Kidney (tissue), 14 donors: ENCODE results near the gene GLS. TPM values are rescaled to one million over a fixed set of nuclear protein-coding genes. Genes with fewer than 3 reads are reported as not detected.

Experiments
- DNase-seq, 5 donors: peaks; one replicate each; pipeline ENCODE4 v3.0.0-alpha.2; 2013 to 2020
- FAIRE-seq: peaks from 2 replicates; lab custom pipeline; 2012; peaks lifted over from hg19 to GRCh38; lab: Jason Lieb, UNC
- H3K27ac ChIP-seq, 2 donors: one replicate each; pipeline ENCODE4 v1.7.0; 2013; ENCODE audit warnings: low read depth in 2 of 2, low read length in 2 of 2, inconsistent platforms in 1 of 2
- H3K27me3 ChIP-seq: one replicate; pipeline ENCODE4 v1.7.1; 2013; ENCODE audit warnings: low read length, inconsistent platforms; ENCODE audit not compliant: control insufficient read depth, insufficient read depth
- H3K36me3 ChIP-seq, 3 donors: one replicate each; pipeline versions ENCODE4 v1.7.0 to v1.7.1; 2013; ENCODE audit warnings: low read length in 3 of 3, control low read depth in 1 of 3, inconsistent platforms in 1 of 3; ENCODE audit not compliant: insufficient read depth in 3 of 3, control insufficient read depth in 2 of 3
- H3K4me1 ChIP-seq, 3 donors: one replicate each; pipeline versions ENCODE4 v1.7.0 to v1.7.1; 2013; ENCODE audit warnings: low read length in 3 of 3, inconsistent platforms in 1 of 3, low read depth in 1 of 3; ENCODE audit not compliant: control insufficient read depth in 2 of 3, insufficient read depth in 2 of 3
- H3K4me3 ChIP-seq, 3 donors: one replicate each; pipeline versions ENCODE4 v1.7.0 to v1.8.1; 2013; ENCODE audit warnings: low read length in 3 of 3, control low read depth in 1 of 3, inconsistent platforms in 1 of 3
- H3K9ac ChIP-seq, 3 donors: one replicate each; pipeline versions ENCODE4 v1.7.0 to v1.7.1; 2013; ENCODE audit warnings: low read length in 3 of 3, control low read depth in 1 of 3, inconsistent platforms in 1 of 3
- H3K9me3 ChIP-seq, 3 donors: one replicate each; pipeline versions ENCODE4 v1.7.0 to v1.7.1; 2013; ENCODE audit warnings: low read length in 3 of 3, control low read depth in 1 of 3, inconsistent platforms in 1 of 3; ENCODE audit not compliant: control insufficient read depth in 2 of 3, insufficient read depth in 1 of 3
- intact Hi-C: fragments of 100-400 bp; cut with DNase I; formaldehyde crosslinking; loops from one replicate; pipeline ENCODE4 v1.11.1; 2022
- polyA plus RNA-seq: library from polyadenylated mRNA; stranded (reverse); fragments of 350-450 nt; fragmentation: Illumina TruSeq; extraction: RNeasy Lipid Tissue Mini Kit (QIAGEN cat#74804); gene quantifications from one replicate; pipeline ENCODE4 v1.2.3, GENCODE V29; 2014; ENCODE audit warnings: low read depth, low replicate concordance; ENCODE audit not compliant: insufficient read depth
- total RNA-seq: library from RNA; stranded (reverse); fragmentation: NEBNext Ultra II Directional; extraction: Animal tissue kit (Norgen Biotek cat#: 25700); gene quantifications from one replicate; pipeline ENCODE4 v1.2.1, GENCODE V29; 2021
- TF ChIP-seq, protein P1 (sequence below): IDR thresholded peaks from 3 replicates; pipeline ENCODE4 v1.5.1; 2012; ENCODE audit warnings: mild to moderate bottlenecking, moderate library complexity, borderline replicate concordance; ENCODE audit not compliant: insufficient read depth; ENCODE audit errors: extremely low read depth
- donor health status: control.
- donor health status: control.
- donor health status: control.
- donor health status: control.
- donor health status: control.
- donor health status: DM: yes; HTN: yes; CAD: no.
- donor health status: Normal renal cell carcinoma (clear cell type).

Gene GLS
- total and polyA plus RNA-seq, 2 donors from 2014 or later = 196 to 230 TPM

DNA sequence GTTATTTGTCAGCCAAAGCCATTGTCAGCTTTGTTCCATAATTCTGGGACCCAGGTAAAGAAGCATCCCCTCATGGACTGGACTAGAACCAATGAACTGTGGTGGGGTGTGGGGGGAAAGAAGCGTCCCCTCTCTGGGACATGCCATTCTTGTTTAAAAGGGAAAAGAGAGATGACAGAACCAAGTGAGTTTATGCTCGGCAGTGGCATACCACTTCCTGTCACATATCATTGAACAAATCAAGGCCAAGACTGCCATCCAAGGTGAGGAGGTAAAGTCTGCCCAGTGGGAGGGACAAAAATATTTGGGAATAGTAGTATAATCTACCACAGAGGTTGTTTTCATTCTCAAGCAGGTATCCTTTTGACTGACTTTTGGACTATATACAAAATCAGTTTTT, 4.7 kb upstream of the GLS start:
- TF ChIP-seq, protein P1, sequence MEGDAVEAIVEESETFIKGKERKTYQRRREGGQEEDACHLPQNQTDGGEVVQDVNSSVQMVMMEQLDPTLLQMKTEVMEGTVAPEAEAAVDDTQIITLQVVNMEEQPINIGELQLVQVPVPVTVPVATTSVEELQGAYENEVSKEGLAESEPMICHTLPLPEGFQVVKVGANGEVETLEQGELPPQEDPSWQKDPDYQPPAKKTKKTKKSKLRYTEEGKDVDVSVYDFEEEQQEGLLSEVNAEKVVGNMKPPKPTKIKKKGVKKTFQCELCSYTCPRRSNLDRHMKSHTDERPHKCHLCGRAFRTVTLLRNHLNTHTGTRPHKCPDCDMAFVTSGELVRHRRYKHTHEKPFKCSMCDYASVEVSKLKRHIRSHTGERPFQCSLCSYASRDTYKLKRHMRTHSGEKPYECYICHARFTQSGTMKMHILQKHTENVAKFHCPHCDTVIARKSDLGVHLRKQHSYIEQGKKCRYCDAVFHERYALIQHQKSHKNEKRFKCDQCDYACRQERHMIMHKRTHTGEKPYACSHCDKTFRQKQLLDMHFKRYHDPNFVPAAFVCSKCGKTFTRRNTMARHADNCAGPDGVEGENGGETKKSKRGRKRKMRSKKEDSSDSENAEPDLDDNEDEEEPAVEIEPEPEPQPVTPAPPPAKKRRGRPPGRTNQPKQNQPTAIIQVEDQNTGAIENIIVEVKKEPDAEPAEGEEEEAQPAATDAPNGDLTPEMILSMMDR = no peak
- H3K4me3 ChIP-seq = no peak overlapping the region
- no peaks in the 10 kb centered on the region for H3K27me3 ChIP-seq
- H3K36me3 ChIP-seq = no peaks in the 10 kb centered on the region
- intact Hi-C loops = no loop called here
- no peaks in the 10 kb centered on the region for H3K4me1 ChIP-seq
- no peaks in the 10 kb centered on the region for H3K9me3 ChIP-seq
- no peak overlapping the region for H3K27ac ChIP-seq
- FAIRE-seq = no peak
- H3K9ac ChIP-seq = no peak overlapping the region
- DNase-seq = no peak

- no peaks in the 10 kb centered on the region for H3K9me3 ChIP-seq
- H3K9ac ChIP-seq = no peak overlapping the region
- intact Hi-C loops = no loop called here
- FAIRE-seq = no peak
- no peaks in the 10 kb centered on the region for H3K4me1 ChIP-seq
- H3K27ac ChIP-seq = no peak overlapping the region
- H3K36me3 ChIP-seq = no peaks in the 10 kb centered on the region
- H3K27me3 ChIP-seq = no peaks in the 10 kb centered on the region
- H3K4me3 ChIP-seq = no peak overlapping the region
- TF ChIP-seq, protein P1 = no peak
- no peak for DNase-seq
Observed at GRCh38 chr2:190876631-190877030, 4.0 kb upstream of the GLS start.

DNA sequence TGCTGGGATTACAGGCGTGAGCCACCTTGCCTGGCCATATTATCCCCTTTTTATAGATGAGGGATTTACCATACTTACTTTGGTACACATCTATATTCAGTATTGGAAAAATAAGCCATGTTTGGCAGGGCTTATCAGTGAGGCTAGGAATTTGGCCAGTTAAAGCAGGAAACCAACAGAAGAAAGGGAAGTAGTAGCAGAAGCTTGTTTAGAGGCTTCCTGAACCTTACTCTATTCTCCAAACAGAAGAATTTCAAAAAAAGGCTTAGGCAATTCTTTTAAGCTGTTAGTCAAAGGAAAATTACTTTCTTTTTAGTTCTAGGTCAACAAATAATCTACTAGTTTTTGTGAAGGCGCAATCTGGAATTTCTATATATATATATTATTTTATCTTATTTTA, 3.2 kb upstream of the GLS start:
- Histone ChIP-seq H3K4me3 (no peak overlapping the region), H3K9me3 (no peaks in the 10 kb centered on the region), H3K27ac (no peak overlapping the region), H3K27me3 (no peaks in the 10 kb centered on the region), H3K36me3 (no peaks in the 10 kb centered on the region), H3K4me1 (no peaks in the 10 kb centered on the region), H3K9ac (no peak overlapping the region)
- FAIRE-seq (no peak), DNase-seq (no peak)
- intact Hi-C loops = no loop called here
- TF ChIP-seq, protein P1 = no peak
